ENCODE data around the gene FAM118B. TPM values are rescaled to one million over a fixed set of nuclear protein-coding genes. Genes with fewer than 3 reads are reported as not detected.

FAM118B gene
- total and polyA plus RNA-seq, 4 donors: 10.8 to 24.3 (median 20.7) TPM

- no peak overlapping the region for H3K9ac ChIP-seq (ENCODE audit: insufficient read depth in 1 of 2, low read length in 2 of 2)
- H3K4me1 ChIP-seq (ENCODE audit: control insufficient read depth in 5 of 5, insufficient read depth in 5 of 5, low read length in 5 of 5): peaks cover 0 to 40% (median 13%) of the 10 kb centered on the region in 5 donors
- no peak overlapping the region for H3K4me3 ChIP-seq
These were observed 45.2 kb upstream of the FAM118B start for GRCh38 chr11:126166413-126166812.

GRCh38 chr11:126167488-126167887 lies 44.1 kb upstream of the FAM118B start:
- no peak overlapping the region for H3K27ac ChIP-seq (ENCODE audit: low read depth in 1 of 2, low read length in 1 of 2)
- peaks cover 0 to 2% (median 0%) of the 10 kb centered on the region in 4 donors for H3K9me3 ChIP-seq (ENCODE audit: control insufficient read depth in 4 of 4, insufficient read depth in 3 of 4, low read length in 3 of 4)
- no peaks in the 10 kb centered on the region for H3K36me3 ChIP-seq (ENCODE audit: control insufficient read depth in 4 of 4, insufficient read depth in 4 of 4, low read length in 4 of 4)
- ATAC-seq (ENCODE audit: insufficient read depth, low FRiP score) (no peak), DNase-seq (peak in 1 of 3 donors; percentile 53)
- H3K4me1 ChIP-seq (ENCODE audit: control insufficient read depth in 5 of 5, insufficient read depth in 5 of 5, low read length in 5 of 5): peaks cover 0 to 49% (median 21%) of the 10 kb centered on the region in 5 donors
- TF ChIP-seq, protein P1, sequence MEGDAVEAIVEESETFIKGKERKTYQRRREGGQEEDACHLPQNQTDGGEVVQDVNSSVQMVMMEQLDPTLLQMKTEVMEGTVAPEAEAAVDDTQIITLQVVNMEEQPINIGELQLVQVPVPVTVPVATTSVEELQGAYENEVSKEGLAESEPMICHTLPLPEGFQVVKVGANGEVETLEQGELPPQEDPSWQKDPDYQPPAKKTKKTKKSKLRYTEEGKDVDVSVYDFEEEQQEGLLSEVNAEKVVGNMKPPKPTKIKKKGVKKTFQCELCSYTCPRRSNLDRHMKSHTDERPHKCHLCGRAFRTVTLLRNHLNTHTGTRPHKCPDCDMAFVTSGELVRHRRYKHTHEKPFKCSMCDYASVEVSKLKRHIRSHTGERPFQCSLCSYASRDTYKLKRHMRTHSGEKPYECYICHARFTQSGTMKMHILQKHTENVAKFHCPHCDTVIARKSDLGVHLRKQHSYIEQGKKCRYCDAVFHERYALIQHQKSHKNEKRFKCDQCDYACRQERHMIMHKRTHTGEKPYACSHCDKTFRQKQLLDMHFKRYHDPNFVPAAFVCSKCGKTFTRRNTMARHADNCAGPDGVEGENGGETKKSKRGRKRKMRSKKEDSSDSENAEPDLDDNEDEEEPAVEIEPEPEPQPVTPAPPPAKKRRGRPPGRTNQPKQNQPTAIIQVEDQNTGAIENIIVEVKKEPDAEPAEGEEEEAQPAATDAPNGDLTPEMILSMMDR (IDR thresholded peaks at IDR 0.05; ENCODE audit: control extremely low read depth, extremely low read depth): no peak
- no peak overlapping the region for H3K9ac ChIP-seq (ENCODE audit: insufficient read depth in 1 of 2, low read length in 2 of 2)
- H3K27me3 ChIP-seq (ENCODE audit: control insufficient read depth in 3 of 3, insufficient read depth in 3 of 3, low read length in 2 of 3): no peaks in the 10 kb centered on the region
- 40 to 47% methylated on average over 2 of the region's 2 CpGs for WGBS, 2 donors
- no peak overlapping the region for H3K4me3 ChIP-seq

More at GRCh38 chr11:126166413-126166812, 45.2 kb upstream of the FAM118B start:
- 94% methylated on average over 3 of the region's 3 CpGs for WGBS, 2 donors
- TF ChIP-seq, protein P1 (IDR thresholded peaks at IDR 0.05; ENCODE audit: control extremely low read depth, extremely low read depth): no peak
- H3K9me3 ChIP-seq (ENCODE audit: control insufficient read depth in 4 of 4, insufficient read depth in 3 of 4, low read length in 3 of 4): peaks cover 0 to 2% (median 0%) of the 10 kb centered on the region in 4 donors
- H3K36me3 ChIP-seq (ENCODE audit: control insufficient read depth in 4 of 4, insufficient read depth in 4 of 4, low read length in 4 of 4): no peaks in the 10 kb centered on the region
- H3K27me3 ChIP-seq (ENCODE audit: control insufficient read depth in 3 of 3, insufficient read depth in 3 of 3, low read length in 2 of 3): no peaks in the 10 kb centered on the region
- no peak overlapping the region for H3K27ac ChIP-seq (ENCODE audit: low read depth in 1 of 2, low read length in 1 of 2)
- ATAC-seq (ENCODE audit: insufficient read depth, low FRiP score) (no peak), DNase-seq (no peak)

GRCh38 chr11:126169291-126169690 lies 42.3 kb upstream of the FAM118B start:
- TF ChIP-seq, protein P1 (IDR thresholded peaks at IDR 0.05; ENCODE audit: control extremely low read depth, extremely low read depth): no peak
- Histone ChIP-seq H3K4me1 (ENCODE audit: control insufficient read depth in 5 of 5, insufficient read depth in 5 of 5, low read length in 5 of 5) (peaks cover 0 to 44% (median 21%) of the 10 kb centered on the region in 5 donors), H3K9me3 (ENCODE audit: control insufficient read depth in 4 of 4, insufficient read depth in 3 of 4, low read length in 3 of 4) (peaks cover 0 to 1% (median 0%) of the 10 kb centered on the region in 4 donors), H3K27ac (ENCODE audit: low read depth in 1 of 2, low read length in 1 of 2) (no peak overlapping the region), H3K27me3 (ENCODE audit: control insufficient read depth in 3 of 3, insufficient read depth in 3 of 3, low read length in 2 of 3) (no peaks in the 10 kb centered on the region), H3K36me3 (ENCODE audit: control insufficient read depth in 4 of 4, insufficient read depth in 4 of 4, low read length in 4 of 4) (no peaks in the 10 kb centered on the region), H3K9ac (ENCODE audit: insufficient read depth in 1 of 2, low read length in 2 of 2) (no peak overlapping the region), H3K4me3 (no peak overlapping the region)
- ATAC-seq (ENCODE audit: insufficient read depth, low FRiP score) (no peak), DNase-seq (no peak)
- 92 to 94% methylated on average over 3 of the region's 3 CpGs for WGBS, 2 donors

GRCh38 chr11:126172596-126173038 lies 39.0 kb upstream of the FAM118B start:
- no peaks in the 10 kb centered on the region for H3K36me3 ChIP-seq (ENCODE audit: control insufficient read depth in 4 of 4, insufficient read depth in 4 of 4, low read length in 4 of 4)
- H3K9me3 ChIP-seq (ENCODE audit: control insufficient read depth in 4 of 4, insufficient read depth in 3 of 4, low read length in 3 of 4): peaks cover 0 to 1% (median 0%) of the 10 kb centered on the region in 4 donors
- H3K9ac ChIP-seq (ENCODE audit: insufficient read depth in 1 of 2, low read length in 2 of 2): no peak overlapping the region
- WGBS, 2 donors: 35 to 48% methylated on average over 8 of the region's 8 CpGs
- no peak overlapping the region for H3K27ac ChIP-seq (ENCODE audit: low read depth in 1 of 2, low read length in 1 of 2)
- peak; percentile 58 to 91 (median 91) for DNase-seq
- peaks cover 0 to 41% (median 26%) of the 10 kb centered on the region in 5 donors for H3K4me1 ChIP-seq (ENCODE audit: control insufficient read depth in 5 of 5, insufficient read depth in 5 of 5, low read length in 5 of 5)
- TF ChIP-seq, protein P1 (IDR thresholded peaks at IDR 0.05; ENCODE audit: control extremely low read depth, extremely low read depth): no peak
- H3K27me3 ChIP-seq (ENCODE audit: control insufficient read depth in 3 of 3, insufficient read depth in 3 of 3, low read length in 2 of 3): no peaks in the 10 kb centered on the region
- no peak for ATAC-seq (ENCODE audit: insufficient read depth, low FRiP score)
- no peak overlapping the region for H3K4me3 ChIP-seq
